Measurements from ENCODE around the gene CEACAM16. TPM values are rescaled to one million over a fixed set of nuclear protein-coding genes. Genes with fewer than 3 reads are reported as not detected.

Gene CEACAM16
- polyA plus RNA-seq, 1 donor, result not detected

Other genes with a start within 250 kb of the CEACAM16 start
- 10.2 TPM for gene ZNF180, start 198.6 kb upstream of the CEACAM16 start, polyA plus RNA-seq
- 2.6 TPM for gene CEACAM20, start 169.5 kb upstream of the CEACAM16 start, polyA plus RNA-seq
- 11.5 TPM for gene IGSF23, start 85.6 kb upstream of the CEACAM16 start, polyA plus RNA-seq
- gene PVR, start 55.2 kb upstream of the CEACAM16 start, polyA plus RNA-seq, result 101 TPM
- 59.5 TPM for gene CEACAM19, start 27.7 kb upstream of the CEACAM16 start, polyA plus RNA-seq
- 60.2 TPM for gene BCL3, start 49.6 kb downstream of the CEACAM16 start, polyA plus RNA-seq
- gene CBLC, start 78.7 kb downstream of the CEACAM16 start, polyA plus RNA-seq, result 49.5 TPM
- gene BCAM, start 110.0 kb downstream of the CEACAM16 start, polyA plus RNA-seq, result 154 TPM
- gene NECTIN2, start 147.1 kb downstream of the CEACAM16 start, polyA plus RNA-seq, result 135 TPM
- 37.2 TPM for gene TOMM40, start 192.1 kb downstream of the CEACAM16 start, polyA plus RNA-seq
- gene APOE, start 206.6 kb downstream of the CEACAM16 start, polyA plus RNA-seq, result 77.8 TPM
- 11.3 TPM for gene APOC1, start 215.5 kb downstream of the CEACAM16 start, polyA plus RNA-seq
- not detected for gene APOC4, start 243.1 kb downstream of the CEACAM16 start, polyA plus RNA-seq
- gene APOC2, start 246.9 kb downstream of the CEACAM16 start, polyA plus RNA-seq, result 186 TPM

All from large intestine (tissue), 1 donor.